ENCODE measurements around the gene SNCAIP. TPM values are rescaled to one million over a fixed set of nuclear protein-coding genes. Genes with fewer than 3 reads are reported as not detected.

Gene SNCAIP
- total and polyA plus RNA-seq, 9 of the 15 experiments (the other 6 are each of a cell fraction or from before 2014, with no cell fraction given): 0.04 TPM; not detected in 8

DNA sequence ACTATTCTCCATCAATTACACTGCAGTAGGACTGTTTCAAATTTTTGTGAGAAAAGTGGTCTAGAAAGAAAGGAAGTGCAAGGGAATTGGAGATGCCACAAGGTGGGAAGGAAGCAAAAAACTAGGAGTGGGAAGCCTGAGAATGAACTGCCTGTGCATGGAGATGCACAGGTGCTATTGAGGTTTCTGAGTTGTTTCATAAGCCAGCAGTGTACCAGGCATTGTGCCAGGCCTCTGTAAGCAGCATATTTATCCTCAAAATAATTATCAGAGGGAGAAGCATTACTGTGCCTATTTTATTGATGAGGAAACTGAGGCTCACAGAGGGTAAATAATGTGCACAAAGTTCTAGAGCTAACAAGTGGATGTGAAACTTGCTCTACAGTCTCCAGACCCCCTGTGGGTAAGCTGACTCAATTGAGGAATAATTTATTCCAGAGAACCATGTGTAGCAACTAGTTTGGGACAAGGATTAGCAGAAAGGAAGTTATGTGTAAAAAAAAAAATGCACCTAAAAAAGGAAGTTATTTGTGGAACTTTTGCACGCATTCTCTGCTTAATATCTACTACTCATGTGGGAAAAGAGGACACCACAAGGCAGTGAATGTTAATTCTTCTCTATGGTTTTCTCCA lies 96.7 kb downstream of the SNCAIP start:
- no peaks in the 10 kb centered on the region for H4K20me1 ChIP-seq (replicated peaks; ENCODE audit: control insufficient read depth, insufficient read depth, low read length)
- H3K27me3 ChIP-seq (ENCODE audit: control insufficient read depth in 2 of 2, insufficient read depth in 2 of 2, low read length in 2 of 2): no peaks in the 10 kb centered on the region; a peak in 2 of 5 replicates
- no peak for DNase-seq (ENCODE audit: extremely low read depth in 1 of 4, low spot score in 3 of 4)
- H3K36me3 ChIP-seq (ENCODE audit: control insufficient read depth, insufficient read depth, low read length): no peaks in the 10 kb centered on the region
- in situ Hi-C loops (cut with MboI) (no loop called here), intact Hi-C loops (cut with micrococcal nuclease) (no loop called here)
- no peak for ATAC-seq
- H3K4me3 ChIP-seq: no peak overlapping the region
- no peaks in the 10 kb centered on the region for H3K9me1 ChIP-seq (ENCODE audit: control insufficient read depth, insufficient read depth, low read length)
- ChIA-PET POLR2A (no interaction called here), CTCF (ENCODE audit: low intra/inter-chr PET ratio) (no interaction called here)
- H3K4me1 ChIP-seq (replicated peaks in 1 of 2; ENCODE audit: control insufficient read depth in 2 of 2, insufficient read depth in 2 of 2, low read length in 2 of 2): no peaks in the 10 kb centered on the region
- 0% methylated on average over 1 of the region's 1 CpG for WGBS (ENCODE audit: insufficient coverage, low coverage, missing lambda C conversion rate)
- no peak for TF ChIP-seq RFX1 (IDR thresholded peaks at IDR 0.05)
- no peak for TF ChIP-seq ZNF263 (CRISPR knock-in tag; IDR thresholded peaks at IDR 0.05; ENCODE audit: borderline replicate concordance)
- TF ChIP-seq HNRNPLL (IDR thresholded peaks at IDR 0.05; ENCODE audit: low read depth, low read length, poor library complexity, severe bottlenecking): no peak
- TF ChIP-seq ZNF436 (CRISPR knock-in tag; IDR thresholded peaks at IDR 0.05): no peak
- no peak for TF ChIP-seq GATA2 (CRISPR knock-in tag; IDR thresholded peaks at IDR 0.05)
- no peak for TF ChIP-seq DEAF1 (CRISPR knock-in tag; IDR thresholded peaks at IDR 0.05)
- TF ChIP-seq GTF2B (IDR thresholded peaks at IDR 0.05; ENCODE audit: extremely low read depth, insufficient read length): no peak
- TF ChIP-seq ZNF449 (CRISPR knock-in tag; IDR thresholded peaks at IDR 0.05): no peak
- no peak for TF ChIP-seq NBN (IDR thresholded peaks at IDR 0.05; ENCODE audit: low read depth)
- TF ChIP-seq ZNF146 (CRISPR knock-in tag; IDR thresholded peaks at IDR 0.05; ENCODE audit: unreplicated experiment): no peak
- TF ChIP-seq, protein P1, sequence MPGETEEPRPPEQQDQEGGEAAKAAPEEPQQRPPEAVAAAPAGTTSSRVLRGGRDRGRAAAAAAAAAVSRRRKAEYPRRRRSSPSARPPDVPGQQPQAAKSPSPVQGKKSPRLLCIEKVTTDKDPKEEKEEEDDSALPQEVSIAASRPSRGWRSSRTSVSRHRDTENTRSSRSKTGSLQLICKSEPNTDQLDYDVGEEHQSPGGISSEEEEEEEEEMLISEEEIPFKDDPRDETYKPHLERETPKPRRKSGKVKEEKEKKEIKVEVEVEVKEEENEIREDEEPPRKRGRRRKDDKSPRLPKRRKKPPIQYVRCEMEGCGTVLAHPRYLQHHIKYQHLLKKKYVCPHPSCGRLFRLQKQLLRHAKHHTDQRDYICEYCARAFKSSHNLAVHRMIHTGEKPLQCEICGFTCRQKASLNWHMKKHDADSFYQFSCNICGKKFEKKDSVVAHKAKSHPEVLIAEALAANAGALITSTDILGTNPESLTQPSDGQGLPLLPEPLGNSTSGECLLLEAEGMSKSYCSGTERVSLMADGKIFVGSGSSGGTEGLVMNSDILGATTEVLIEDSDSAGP (CRISPR knock-in tag; IDR thresholded peaks at IDR 0.05): no peak
- no peak for TF ChIP-seq FOXP1 (CRISPR knock-in tag; IDR thresholded peaks at IDR 0.05)
- no peak for TF ChIP-seq JUNB (CRISPR knock-in tag; conservative IDR thresholded peaks at IDR 0.05)
- TF ChIP-seq CAMTA2 (CRISPR knock-in tag; conservative IDR thresholded peaks at IDR 0.05): no peak
- TF ChIP-seq RBM17 (IDR thresholded peaks at IDR 0.05; ENCODE audit: borderline replicate concordance, low read depth, low read length): no peak
- no peak for TF ChIP-seq JUND (IDR thresholded peaks at IDR 0.05; ENCODE audit: borderline replicate concordance, low read depth, low read length)
- no peak for TF ChIP-seq JUND (tag; IDR thresholded peaks at IDR 0.05; ENCODE audit: borderline replicate concordance, low read depth, low read length)
- no peak overlapping the region for H2AFZ ChIP-seq (ENCODE audit: low read depth, low read length)
- BruUV-seq (replicated peaks): no TSS peak
- H3K9me3 ChIP-seq (replicated peaks; ENCODE audit: control insufficient read depth, insufficient read depth, low read depth, low read length): no peaks in the 10 kb centered on the region
- H3K27ac ChIP-seq (ENCODE audit: extremely low read depth, low read depth, low read length): no peak overlapping the region
- FAIRE-seq: no peak
- H3K9ac ChIP-seq (ENCODE audit: insufficient read depth in 1 of 2, low read depth in 2 of 2, low read length in 2 of 2): no peak overlapping the region
- H3K79me2 ChIP-seq (ENCODE audit: control insufficient read depth, insufficient read depth, low read length): no peaks in the 10 kb centered on the region
- no peak overlapping the region for H3K4me2 ChIP-seq (ENCODE audit: insufficient read depth, low read length)
